HEK293 (cell line): ENCODE results near the gene TMEM145.
A peak's percentile ranks its signal among the peaks of the same experiment; 100 is the strongest.

Experiments used
- KLF16 ChIP-seq: fragments of 450-650 bp; formaldehyde crosslinking; IDR thresholded peaks from 2 replicates; pipeline ENCODE4 v1.5.1; 2017; ENCODE audit warnings: missing biosample characterization, missing genetic modification characterization
- KLF9 ChIP-seq: fragments of 450-650 bp; formaldehyde crosslinking; IDR thresholded peaks from 2 replicates; pipeline ENCODE4 v1.5.1; 2016; ENCODE audit warnings: missing biosample characterization, missing genetic modification characterization, low read depth
- MZF1 ChIP-seq: fragments of 450-650 bp; formaldehyde crosslinking; IDR thresholded peaks from 2 replicates; pipeline ENCODE4 v1.5.1; 2017; ENCODE audit warnings: missing biosample characterization, missing genetic modification characterization, borderline replicate concordance
- OSR2 ChIP-seq: fragments of 450-650 bp; formaldehyde crosslinking; IDR thresholded peaks from 2 replicates; pipeline ENCODE4 v1.5.1; 2016; ENCODE audit warnings: missing biosample characterization, missing genetic modification characterization
- SCRT1 ChIP-seq: fragments of 450-650 bp; formaldehyde crosslinking; IDR thresholded peaks from 2 replicates; pipeline ENCODE4 v1.5.1; 2016; ENCODE audit warnings: missing biosample characterization, missing genetic modification characterization, borderline replicate concordance
- TCF7L2 ChIP-seq: IDR thresholded peaks from 2 replicates; pipeline ENCODE4 v1.6.1; 2011; ENCODE audit warnings: low read depth, mild to moderate bottlenecking, inconsistent platforms, low read length, moderate library complexity, borderline replicate concordance
- YY2 ChIP-seq: fragments of 450-650 bp; formaldehyde crosslinking; IDR thresholded peaks from 2 replicates; pipeline ENCODE4 v1.5.1; 2016; ENCODE audit warnings: missing biosample characterization, missing genetic modification characterization
- ZBTB1 ChIP-seq: fragments of 450-650 bp; formaldehyde crosslinking; IDR thresholded peaks from 2 replicates; pipeline ENCODE4 v1.5.1; 2016; ENCODE audit warnings: missing biosample characterization, missing genetic modification characterization
- ZBTB49 ChIP-seq: fragments of 450-650 bp; formaldehyde crosslinking; IDR thresholded peaks from 2 replicates; pipeline ENCODE4 v1.5.1; 2016; ENCODE audit warnings: missing biosample characterization, missing genetic modification characterization, low read depth
- ZFHX2 ChIP-seq: fragments of 450-650 bp; formaldehyde crosslinking; conservative IDR thresholded peaks from 2 replicates; pipeline ENCODE4 v1.5.1; 2016; ENCODE audit warnings: missing biosample characterization, missing genetic modification characterization
- ZFP37 ChIP-seq: fragments of 450-650 bp; formaldehyde crosslinking; IDR thresholded peaks from 2 replicates; pipeline ENCODE4 v1.5.1; 2016; ENCODE audit warnings: missing biosample characterization, missing genetic modification characterization
- ZNF112 ChIP-seq: fragments of 450-650 bp; formaldehyde crosslinking; IDR thresholded peaks from 2 replicates; pipeline ENCODE4 v1.5.0; 2017; ENCODE audit warnings: missing biosample characterization, missing genetic modification characterization
- ZNF221 ChIP-seq: fragments of 450-650 bp; formaldehyde crosslinking; IDR thresholded peaks from 2 replicates; pipeline ENCODE4 v1.5.1; 2017; ENCODE audit warnings: missing biosample characterization, missing genetic modification characterization, borderline replicate concordance
- ZNF274 ChIP-seq, 2 experiments: fragments of 200-500 bp in 1 of 2; fragments of 450-650 bp in 1 of 2; sonication (Bioruptor generic) in 1 of 2; formaldehyde crosslinking in 1 of 2; IDR thresholded peaks; 2 replicates each; pipeline versions ENCODE4 v1.5.1 to v1.6.1; 2014 to 2016; ENCODE audit warnings: borderline replicate concordance in 1 of 2, inconsistent platforms in 1 of 2, low read length in 1 of 2, missing biosample characterization in 1 of 2, missing genetic modification characterization in 1 of 2
- ZNF302 ChIP-seq: fragments of 450-650 bp; formaldehyde crosslinking; IDR thresholded peaks from 2 replicates; pipeline ENCODE4 v1.5.1; 2016; ENCODE audit warnings: missing biosample characterization, missing genetic modification characterization, low read depth
- ZNF324 ChIP-seq: fragments of 450-650 bp; formaldehyde crosslinking; IDR thresholded peaks from 2 replicates; pipeline ENCODE4 v1.5.1; 2016; ENCODE audit warnings: missing biosample characterization, missing genetic modification characterization
- ZNF362 ChIP-seq: fragments of 450-650 bp; formaldehyde crosslinking; IDR thresholded peaks from 2 replicates; pipeline ENCODE4 v1.5.1; 2016; ENCODE audit warnings: missing biosample characterization, missing genetic modification characterization
- ZNF416 ChIP-seq: fragments of 450-650 bp; formaldehyde crosslinking; IDR thresholded peaks from 2 replicates; pipeline ENCODE4 v1.5.1; 2016; ENCODE audit warnings: missing biosample characterization, missing genetic modification characterization
- ZNF549 ChIP-seq: fragments of 450-650 bp; IDR thresholded peaks from 2 replicates; pipeline ENCODE4 v1.5.1; 2018; ENCODE audit warnings: missing biosample characterization, missing genetic modification characterization, mild to moderate bottlenecking, inconsistent platforms, moderate library complexity
- ZNF654 ChIP-seq: fragments of 450-650 bp; formaldehyde crosslinking; IDR thresholded peaks from 2 replicates; pipeline ENCODE4 v1.5.1; 2016; ENCODE audit warnings: low read depth, missing biosample characterization, missing genetic modification characterization
- ZNF660 ChIP-seq: fragments of 450-650 bp; IDR thresholded peaks from 2 replicates; pipeline ENCODE4 v1.5.1; 2018; ENCODE audit warnings: missing biosample characterization, mild to moderate bottlenecking, missing genetic modification characterization
- ZNF747 ChIP-seq: fragments of 450-650 bp; formaldehyde crosslinking; IDR thresholded peaks from 2 replicates; pipeline ENCODE4 v1.5.1; 2016; ENCODE audit warnings: missing biosample characterization, missing genetic modification characterization
- ZNF768 ChIP-seq: fragments of 450-650 bp; formaldehyde crosslinking; IDR thresholded peaks from 2 replicates; pipeline ENCODE4 v1.5.1; 2018; ENCODE audit warnings: missing biosample characterization, mild to moderate bottlenecking, missing genetic modification characterization
- ZNF785 ChIP-seq: fragments of 450-650 bp; formaldehyde crosslinking; IDR thresholded peaks from 2 replicates; pipeline ENCODE4 v1.5.1; 2016; ENCODE audit warnings: missing biosample characterization, missing genetic modification characterization
- ZNF791 ChIP-seq: fragments of 450-650 bp; formaldehyde crosslinking; IDR thresholded peaks from 2 replicates; pipeline ENCODE4 v1.5.1; 2016; ENCODE audit warnings: missing biosample characterization, missing genetic modification characterization
- ZNF792 ChIP-seq: fragments of 450-650 bp; formaldehyde crosslinking; IDR thresholded peaks from 2 replicates; pipeline ENCODE4 v1.5.1; 2016; ENCODE audit warnings: missing biosample characterization, missing genetic modification characterization
- ZXDB ChIP-seq: fragments of 450-650 bp; formaldehyde crosslinking; IDR thresholded peaks from 2 replicates; pipeline ENCODE4 v1.5.1; 2016; ENCODE audit warnings: missing biosample characterization, missing genetic modification characterization

The TMEM145 gene

GRCh38 chr19:42283188-42284065, 29.7 kb upstream of the TMEM145 start (continued):
- TF ChIP-seq ZNF792 (tag by site-specific recombination), result peak; percentile 31; the same call in 1 of the 2 replicates
- no peak; the same call in 1 of the 2 replicates for TF ChIP-seq ZNF768
- no peak for TF ChIP-seq ZNF221 (tag by site-specific recombination)
- TF ChIP-seq MZF1 (tag by site-specific recombination), result no peak
- no peak for TF ChIP-seq SCRT1 (tag by site-specific recombination)
- peak; percentile 91 for TF ChIP-seq YY2 (tag by site-specific recombination)
- TF ChIP-seq ZFHX2, result peak; percentile 100
- no peak for TF ChIP-seq ZNF274 (IDR thresholded peaks at IDR 0.05; ENCODE audit: low read length)
- TF ChIP-seq ZNF274 (tag by site-specific recombination; IDR thresholded peaks at IDR 0.05; ENCODE audit: borderline replicate concordance), result no peak
- no peak for TF ChIP-seq TCF7L2
- peak; percentile 99 for TF ChIP-seq KLF9
- peak; percentile 58 for TF ChIP-seq ZNF791
- TF ChIP-seq ZBTB1 (tag by site-specific recombination), result peak; percentile 22; the same call in 1 of the 2 replicates
- TF ChIP-seq OSR2, result peak; percentile 15; the same call in 1 of the 2 replicates
- no peak for TF ChIP-seq ZNF549 (tag by site-specific recombination)
- TF ChIP-seq ZNF362 (tag by site-specific recombination), result no peak
- no peak for TF ChIP-seq ZBTB49 (tag by site-specific recombination)
- TF ChIP-seq KLF16 (tag by site-specific recombination), result peak; percentile 92
- peak; percentile 61 for TF ChIP-seq ZXDB
- no peak for TF ChIP-seq ZNF654 (tag by site-specific recombination)
- peak; percentile 94; the same call in 1 of the 2 replicates for TF ChIP-seq ZNF747
- no peak; the same call in 1 of the 2 replicates for TF ChIP-seq ZNF324
- TF ChIP-seq ZFP37 (tag by site-specific recombination), result peak; percentile 81; the same call in 1 of the 2 replicates
- TF ChIP-seq ZNF416 (tag by site-specific recombination), result peak; percentile 69; the same call in 1 of the 2 replicates
- TF ChIP-seq ZNF112 (tag by site-specific recombination), result no peak
- no peak for TF ChIP-seq ZNF302 (tag by site-specific recombination)
- 0 out of 2 replicates have a peak, but pooled peaks have one; percentile 14 for TF ChIP-seq ZNF660
- peak; percentile 89 for TF ChIP-seq ZNF785 (tag by site-specific recombination)
